ENCODE measurements around the gene KCNC3.

DNA sequence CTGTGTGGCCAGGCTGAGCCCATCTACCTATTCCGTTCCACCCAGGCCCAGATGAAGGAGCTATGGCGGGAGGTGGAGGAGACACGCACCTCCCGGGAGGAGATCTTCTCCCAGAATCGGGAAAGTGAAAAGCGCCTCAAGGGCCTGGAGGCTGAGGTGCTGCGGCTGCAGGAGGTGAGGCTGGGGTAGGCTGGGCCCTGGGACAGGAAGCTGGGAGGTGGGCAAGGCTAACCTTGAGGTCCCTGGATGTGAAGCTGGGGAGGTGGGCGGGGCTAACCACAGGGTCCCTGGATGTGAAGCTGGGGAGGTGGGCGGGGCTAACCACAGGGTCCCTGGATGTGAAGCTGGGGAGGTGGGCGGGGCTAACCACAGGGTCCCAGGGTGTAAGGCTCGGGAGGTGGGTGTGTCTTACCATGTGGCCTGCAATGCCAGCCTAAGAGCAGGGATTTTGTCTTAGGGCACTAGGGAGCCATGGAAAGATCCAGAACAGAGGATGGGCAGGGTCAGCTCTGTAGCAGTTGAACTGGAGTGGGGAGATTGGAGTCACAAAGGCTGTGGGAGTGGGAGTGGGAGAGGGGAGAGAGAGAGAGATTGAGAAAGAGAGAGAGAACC, 36.9 kb downstream of the KCNC3 start:
- no peak for TF ChIP-seq EP300 (IDR thresholded peaks at IDR 0.05)
- TF ChIP-seq, protein P1, sequence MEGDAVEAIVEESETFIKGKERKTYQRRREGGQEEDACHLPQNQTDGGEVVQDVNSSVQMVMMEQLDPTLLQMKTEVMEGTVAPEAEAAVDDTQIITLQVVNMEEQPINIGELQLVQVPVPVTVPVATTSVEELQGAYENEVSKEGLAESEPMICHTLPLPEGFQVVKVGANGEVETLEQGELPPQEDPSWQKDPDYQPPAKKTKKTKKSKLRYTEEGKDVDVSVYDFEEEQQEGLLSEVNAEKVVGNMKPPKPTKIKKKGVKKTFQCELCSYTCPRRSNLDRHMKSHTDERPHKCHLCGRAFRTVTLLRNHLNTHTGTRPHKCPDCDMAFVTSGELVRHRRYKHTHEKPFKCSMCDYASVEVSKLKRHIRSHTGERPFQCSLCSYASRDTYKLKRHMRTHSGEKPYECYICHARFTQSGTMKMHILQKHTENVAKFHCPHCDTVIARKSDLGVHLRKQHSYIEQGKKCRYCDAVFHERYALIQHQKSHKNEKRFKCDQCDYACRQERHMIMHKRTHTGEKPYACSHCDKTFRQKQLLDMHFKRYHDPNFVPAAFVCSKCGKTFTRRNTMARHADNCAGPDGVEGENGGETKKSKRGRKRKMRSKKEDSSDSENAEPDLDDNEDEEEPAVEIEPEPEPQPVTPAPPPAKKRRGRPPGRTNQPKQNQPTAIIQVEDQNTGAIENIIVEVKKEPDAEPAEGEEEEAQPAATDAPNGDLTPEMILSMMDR (IDR thresholded peaks at IDR 0.05) = no peak
